Measurements from ENCODE around the gene LILRB3. TPM values are rescaled to one million over a fixed set of nuclear protein-coding genes. Genes with fewer than 3 reads are reported as not detected.
A peak's percentile ranks its signal among the peaks of the same experiment; 100 is the strongest.
"Not testable (repeated sequence)": the region's sequence is repeated elsewhere in the genome, so short reads cannot be mapped to it uniquely, and the experiment has no call there.

The LILRB3 gene
- polyA plus RNA-seq, 4 donors, result 0.40 to 1.8 (median 1.7) TPM

- DNase-seq (ENCODE audit: low read depth in 4 of 4, low spot score in 3 of 4), result not testable (repeated sequence)
These were observed 21.0 kb upstream of the LILRB3 start for GRCh38 chr19:54243809-54244208.

- DNase-seq (ENCODE audit: low read depth in 4 of 4, low spot score in 3 of 4), result not testable (repeated sequence)
These were observed 19.8 kb upstream of the LILRB3 start, which contains the start of gene LILRA6 for GRCh38 chr19:54242646-54243045. TSS of gene LILRA6 (minus strand) at chr19:54242790.

GRCh38 chr19:54242234-54242633, 19.4 kb upstream of the LILRB3 start:
- DNase-seq (ENCODE audit: low read depth in 4 of 4, low spot score in 3 of 4), result not testable (repeated sequence)

GRCh38 chr19:54240372-54241336, 17.8 kb upstream of the LILRB3 start:
- DNase-seq (ENCODE audit: low read depth in 4 of 4, low spot score in 3 of 4), result not testable (repeated sequence)

GRCh38 chr19:54239491-54240371, 16.9 kb upstream of the LILRB3 start:
- not testable (repeated sequence) for DNase-seq (ENCODE audit: low read depth in 4 of 4, low spot score in 3 of 4)

DNA sequence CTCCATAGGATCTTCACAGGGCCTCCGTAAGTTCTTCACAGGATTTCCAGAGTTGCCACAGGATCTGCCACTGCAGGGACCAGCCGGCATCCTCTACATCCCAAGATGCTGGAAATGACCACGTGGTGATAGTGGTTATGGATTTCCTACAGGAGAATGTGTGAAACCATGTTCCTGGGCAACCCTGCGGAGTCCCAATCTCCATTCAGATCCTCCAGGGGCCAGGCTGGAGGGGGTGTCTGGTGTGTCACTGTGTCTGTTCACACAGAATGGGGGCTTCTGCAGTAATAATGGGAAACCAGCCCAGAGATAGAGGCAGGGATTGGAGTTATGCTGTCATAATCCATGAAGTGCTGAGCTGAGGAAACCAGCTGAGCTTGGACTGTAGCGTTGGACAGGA, 11.1 kb upstream of the LILRB3 start:
- no peak for DNase-seq (ENCODE audit: low read depth in 4 of 4, low spot score in 3 of 4)

- DNase-seq (ENCODE audit: low read depth in 4 of 4, low spot score in 3 of 4), result peak in 3 of 4 donors; percentile 36 to 58 (median 54)
These were observed 8.5 kb upstream of the LILRB3 start for GRCh38 chr19:54231077-54231931.

DNA sequence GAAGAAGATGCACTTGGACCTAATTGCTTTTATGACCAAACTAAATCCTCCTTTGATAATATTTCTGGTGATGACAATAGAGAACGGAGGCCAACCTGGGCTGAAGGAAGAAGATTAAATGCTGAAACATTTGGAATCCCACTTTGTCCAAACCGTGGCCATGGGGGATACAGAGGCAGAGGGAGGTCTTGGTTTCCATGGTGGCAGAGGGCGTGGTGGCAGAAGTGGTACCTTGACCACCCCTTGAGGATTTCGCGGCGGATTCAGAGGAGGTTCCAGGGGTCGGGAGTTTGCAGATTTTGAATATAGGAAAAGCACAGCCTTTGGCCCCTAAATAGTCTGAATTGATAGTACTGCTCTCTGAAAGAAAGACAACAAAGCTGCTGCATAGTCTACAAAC, 7.2 kb upstream of the LILRB3 start:
- DNase-seq (ENCODE audit: low read depth in 4 of 4, low spot score in 3 of 4), result no peak

DNA sequence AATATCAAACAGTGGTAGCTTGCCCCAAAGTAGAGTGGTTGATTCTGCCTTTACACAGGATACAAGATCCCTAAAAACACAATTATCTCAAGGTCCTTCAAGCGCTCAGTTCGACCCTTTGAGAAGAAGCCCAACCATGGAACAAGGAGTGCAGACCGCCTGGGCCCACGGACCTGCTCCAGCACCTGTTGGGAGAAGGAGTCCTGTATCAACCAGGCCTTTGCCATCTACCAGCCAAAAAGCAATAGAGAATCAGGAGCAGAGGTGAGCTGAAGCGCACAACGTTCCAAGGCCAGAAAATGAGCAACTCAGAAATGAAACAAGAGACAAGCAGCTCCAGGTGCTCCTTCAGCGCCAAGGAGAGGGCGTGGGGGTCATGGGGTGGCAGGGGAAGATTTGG, 6.3 kb upstream of the LILRB3 start:
- DNase-seq (ENCODE audit: low read depth in 4 of 4, low spot score in 3 of 4), result no peak

- not testable (repeated sequence) for DNase-seq (ENCODE audit: low read depth in 4 of 4, low spot score in 3 of 4)
These were observed 1.8 kb upstream of the LILRB3 start for GRCh38 chr19:54224619-54225018.

DNA sequence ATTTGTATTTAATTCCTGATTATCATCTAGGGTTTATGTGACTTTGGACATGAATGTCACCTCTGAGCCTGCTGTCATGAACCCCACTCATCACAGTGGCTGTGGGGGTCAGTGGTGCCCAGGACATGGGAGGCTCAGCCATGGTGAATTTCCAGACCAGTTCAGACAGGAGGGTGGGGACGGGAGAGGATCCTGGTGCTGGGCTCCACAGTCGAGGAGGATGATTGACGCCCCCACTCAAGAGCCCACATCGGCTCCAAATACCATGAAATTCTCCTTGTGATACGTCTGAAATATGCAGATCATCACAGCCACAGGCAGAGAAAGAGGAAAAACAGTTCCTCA, 1.1 kb upstream of the LILRB3 start:
- DNase-seq (ENCODE audit: low read depth in 4 of 4, low spot score in 3 of 4), result not testable (repeated sequence)

DNA sequence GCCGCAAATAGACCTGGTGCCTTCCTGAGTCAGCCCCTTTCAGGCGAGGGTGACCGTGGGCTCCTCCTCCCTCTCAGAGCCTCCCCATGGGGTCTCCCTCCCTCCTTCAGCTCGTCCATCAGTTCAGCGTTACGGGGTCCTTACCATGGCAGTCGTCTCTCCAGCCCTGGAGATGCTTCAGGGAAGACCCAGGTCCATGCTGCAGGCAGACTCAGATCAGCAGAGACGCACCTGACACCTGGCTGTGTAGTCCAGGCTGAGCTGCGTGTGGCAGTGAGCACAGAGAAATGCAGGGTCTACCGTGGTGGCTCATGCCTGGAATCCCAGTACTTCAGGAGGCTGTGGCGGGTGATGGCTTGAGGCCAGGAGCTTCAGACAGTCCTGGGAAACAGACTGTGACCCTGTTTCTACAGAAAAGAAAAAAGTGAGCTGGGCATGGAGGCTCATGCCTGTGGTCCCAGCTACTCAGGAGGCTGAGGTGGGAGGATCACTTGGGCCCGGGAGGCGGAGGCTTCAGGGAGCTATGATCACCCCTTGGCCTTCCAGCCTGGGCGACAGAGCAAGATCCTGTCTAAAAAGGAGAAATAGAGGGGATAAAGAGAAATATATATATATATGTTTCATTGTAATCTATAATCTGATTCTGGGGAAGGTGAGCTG, 600 bp upstream of the LILRB3 start:
- not testable (repeated sequence) for DNase-seq (ENCODE audit: low read depth in 4 of 4, low spot score in 3 of 4)

GRCh38 chr19:54221947-54222346, 860 bp downstream of the LILRB3 start:
- not testable (repeated sequence) for DNase-seq (ENCODE audit: low read depth in 4 of 4, low spot score in 3 of 4)

- DNase-seq (ENCODE audit: low read depth in 4 of 4, low spot score in 3 of 4), result not testable (repeated sequence)
These were observed 3.1 kb downstream of the LILRB3 start for GRCh38 chr19:54219702-54220101.

- no peak for DNase-seq (ENCODE audit: low read depth in 4 of 4, low spot score in 3 of 4)
These were observed 3.7 kb downstream of the LILRB3 start for GRCh38 chr19:54218960-54219661.

DNA sequence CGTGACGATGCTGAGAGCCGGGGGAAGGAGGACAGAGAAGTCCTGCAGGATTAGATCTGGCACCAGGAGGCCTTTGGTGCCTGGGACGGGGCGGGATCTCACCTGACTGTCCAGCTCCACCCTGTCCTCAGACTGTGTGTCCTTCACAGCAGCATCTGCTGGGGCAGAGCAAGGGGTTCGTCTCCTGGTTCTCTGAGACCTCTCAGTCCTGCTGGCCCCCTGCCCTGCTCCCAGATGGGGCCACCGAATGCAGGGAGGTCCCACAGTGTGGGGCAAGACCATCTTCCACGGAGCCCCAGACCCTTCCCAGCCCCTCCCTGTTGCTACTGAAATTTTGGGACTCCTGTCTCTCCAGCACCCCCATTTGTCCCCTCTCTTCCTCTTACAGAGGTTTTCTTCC, 4.5 kb downstream of the LILRB3 start:
- no peak for DNase-seq (ENCODE audit: low read depth in 4 of 4, low spot score in 3 of 4)

- not testable (repeated sequence) for DNase-seq (ENCODE audit: low read depth in 4 of 4, low spot score in 3 of 4)
These were observed 5.1 kb downstream of the LILRB3 start for GRCh38 chr19:54217517-54218247.

DNA sequence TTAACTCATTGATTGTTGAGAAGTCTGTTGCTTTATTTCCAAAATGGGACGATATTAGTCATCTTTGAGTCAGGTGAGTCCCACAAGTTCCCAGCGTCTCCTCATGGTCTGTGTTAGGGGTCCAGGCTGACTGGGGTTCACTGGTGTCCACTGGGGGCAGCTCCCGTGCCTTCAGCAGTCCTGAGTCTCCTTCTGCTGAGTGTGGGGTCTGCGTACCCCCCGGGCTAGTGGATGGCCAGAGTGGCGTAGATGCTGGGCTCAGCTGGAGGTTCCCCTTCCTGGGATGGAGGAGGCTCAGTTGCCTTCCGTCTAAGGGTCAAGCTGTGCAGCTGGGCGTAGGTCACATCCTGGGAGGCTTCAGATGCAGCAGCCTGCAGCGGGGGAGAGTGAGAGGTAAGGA, 5.9 kb downstream of the LILRB3 start:
- no peak for DNase-seq (ENCODE audit: low read depth in 4 of 4, low spot score in 3 of 4)

Measured in left renal pelvis (tissue), 4 donors.